GM19328 (cell line): ENCODE data around the gene MYLK3.
"Not testable (repeated sequence)": the region's sequence is repeated elsewhere in the genome, so short reads cannot be mapped to it uniquely, and the experiment has no call there.

Source experiments
- ATAC-seq: cut with Tn5 transposase; IDR thresholded peaks from one replicate; pipeline ENCODE4 v1.9.1; 2021; ENCODE audit warnings: mild to moderate bottlenecking, moderate library complexity; ENCODE audit not compliant: unreplicated experiment

Gene MYLK3

GRCh38 chr16:46691726-46692125 is 56.4 kb downstream of the MYLK3 start:
- ATAC-seq, result no peak

GRCh38 chr16:46690281-46691178 is 57.6 kb downstream of the MYLK3 start:
- ATAC-seq, result no peak

GRCh38 chr16:46689365-46690280 is 58.5 kb downstream of the MYLK3 start, which contains the start of gene ORC6:
ORC6 (plus strand) TSS chr16:46689659; CDS start chr16:46689706, 47 bp downstream.
- peak; percentile 67 for ATAC-seq

GRCh38 chr16:46688654-46689364 is 59.3 kb downstream of the MYLK3 start, which contains the start of gene VPS35:
VPS35 (minus strand) TSS chr16:46689178; CDS start chr16:46689133, 45 bp downstream.
- ATAC-seq, result peak; percentile 82

- ATAC-seq, result no peak
These were observed 60.0 kb downstream of the MYLK3 start for GRCh38 chr16:46688101-46688653.

- no peak for ATAC-seq
These were observed 60.7 kb downstream of the MYLK3 start for GRCh38 chr16:46687486-46687885.

GRCh38 chr16:46686815-46687473 is 61.2 kb downstream of the MYLK3 start:
- ATAC-seq, result no peak

- ATAC-seq, result not testable (repeated sequence)
These were observed 66.3 kb downstream of the MYLK3 start for GRCh38 chr16:46681867-46682266.

- ATAC-seq, result not testable (repeated sequence)
These were observed 70.2 kb downstream of the MYLK3 start for GRCh38 chr16:46677943-46678342.

- no peak for ATAC-seq
These were observed 74.7 kb downstream of the MYLK3 start for GRCh38 chr16:46673320-46674013.

- no peak for ATAC-seq
These were observed 86.0 kb downstream of the MYLK3 start for GRCh38 chr16:46662123-46662522.

GRCh38 chr16:46658925-46659324 is 89.2 kb downstream of the MYLK3 start:
- peak; percentile 81 for ATAC-seq
